Measurements from ENCODE around the gene ELAVL2. TPM values are rescaled to one million over a fixed set of nuclear protein-coding genes. Genes with fewer than 3 reads are reported as not detected.

The ELAVL2 gene
- total and polyA plus RNA-seq, 2 of the 4 experiments (the other 2 are of a cell fraction) = 0.36 TPM; not detected in 1

GRCh38 chr9:23799521-23799920 lies 26.5 kb downstream of the ELAVL2 start:
- no peak for TF ChIP-seq SMC3 (IDR thresholded peaks at IDR 0.05; ENCODE audit: low read depth, low read length)
- no peak for TF ChIP-seq BHLHE40 (IDR thresholded peaks at IDR 0.05; ENCODE audit: low read depth, low read length)
- no peak for TF ChIP-seq MXI1 (IDR thresholded peaks at IDR 0.05; ENCODE audit: borderline replicate concordance, low read depth, low read length)
- TF ChIP-seq MAFK (IDR thresholded peaks at IDR 0.05; ENCODE audit: low read depth, low read length) = no peak
- no peak for TF ChIP-seq ELK1 (IDR thresholded peaks at IDR 0.05; ENCODE audit: borderline replicate concordance, low read depth, low read length)
- TF ChIP-seq CEBPB (IDR thresholded peaks at IDR 0.05; ENCODE audit: low read depth, low read length) = no peak
- TF ChIP-seq RFX5 (IDR thresholded peaks at IDR 0.05; ENCODE audit: low read depth, low read length) = no peak
- TF ChIP-seq POLR2A (IDR thresholded peaks at IDR 0.05; ENCODE audit: low read depth, low read length) = no peak
- TF ChIP-seq CHD1 (IDR thresholded peaks at IDR 0.05; ENCODE audit: low read depth, low read length) = no peak
- no peak for TF ChIP-seq CTCF (conservative IDR thresholded peaks at IDR 0.05; ENCODE audit: low read depth, low read length)
- no peak for TF ChIP-seq RCOR1 (IDR thresholded peaks at IDR 0.05; ENCODE audit: insufficient replicate concordance, low read length)
- TF ChIP-seq NFE2L2 (IDR thresholded peaks at IDR 0.05; ENCODE audit: low read depth, low read length) = no peak
- no peak for TF ChIP-seq USF2 (IDR thresholded peaks at IDR 0.05; ENCODE audit: low read depth, low read length)
- no peak for TF ChIP-seq FOS (IDR thresholded peaks at IDR 0.05; ENCODE audit: low read depth, low read length)
- TF ChIP-seq MAZ (IDR thresholded peaks at IDR 0.05; ENCODE audit: borderline replicate concordance, low read depth, low read length) = no peak
- no peak for TF ChIP-seq RAD21 (IDR thresholded peaks at IDR 0.05; ENCODE audit: low read length)
- no TSS peak for BruUV-seq (replicated peaks)
- Histone ChIP-seq H3K79me1 (ENCODE audit: low read depth in 1 of 2, low read length in 2 of 2) (no peaks in the 10 kb centered on the region), H2AFZ (replicated peaks; ENCODE audit: low read length, poor library complexity) (no peak overlapping the region), H3K4me1 (ENCODE audit: control insufficient read depth, insufficient read depth, low read length) (no peaks in the 10 kb centered on the region), H3K4me2 (ENCODE audit: low read depth, low read length) (no peak overlapping the region), H3K56ac (ENCODE audit: extremely low read depth, insufficient read depth, low read length) (no peak overlapping the region), H3K9me1 (ENCODE audit: insufficient read depth, low read length) (no peaks in the 10 kb centered on the region), H3K9me3 (ENCODE audit: control insufficient read depth, insufficient read depth, low read length) (no peaks in the 10 kb centered on the region), H4K20me1 (ENCODE audit: insufficient read depth, low read length) (no peaks in the 10 kb centered on the region), H3K14ac (replicated peaks; ENCODE audit: low read depth, low read length) (no peak overlapping the region), H3K36me3 (ENCODE audit: control insufficient read depth, insufficient read depth, low read length) (no peaks in the 10 kb centered on the region), H2BK5ac (ENCODE audit: low read depth, low read length, poor library complexity, severe bottlenecking) (no peak overlapping the region), H3K9ac (ENCODE audit: low read depth, low read length) (no peak overlapping the region), H2BK120ac (ENCODE audit: low read depth, low read length) (no peak overlapping the region), H3K27ac (ENCODE audit: insufficient read depth, low read length) (no peak overlapping the region), H4K91ac (ENCODE audit: insufficient read depth, low read depth, low read length) (no peak overlapping the region), H2AK5ac (ENCODE audit: low read depth, low read length) (no peak overlapping the region), H2AK9ac (replicated peaks; ENCODE audit: low read depth, low read length, poor library complexity) (no peak overlapping the region), H4K5ac (ENCODE audit: low read depth, low read length) (no peak overlapping the region), H2BK15ac (ENCODE audit: low read depth, low read length) (no peak overlapping the region), H3K27me3 (ENCODE audit: control insufficient read depth, insufficient read depth, low read length) (no peaks in the 10 kb centered on the region), H3K4me3 (ENCODE audit: insufficient read depth, low read depth, low read length) (no peak overlapping the region), H3K18ac (ENCODE audit: low read depth, low read length) (no peak overlapping the region), H2BK20ac (ENCODE audit: low read depth, low read length) (no peak overlapping the region), H3K4ac (ENCODE audit: low read depth, low read length) (no peak overlapping the region), H3K23ac (ENCODE audit: low read depth, low read length) (no peak overlapping the region), H4K8ac (ENCODE audit: low read depth in 2 of 2, low read length in 2 of 2) (no peak overlapping the region)
- ChIA-PET POLR2A (ENCODE audit: unreplicated experiment) (no interaction called here), CTCF (no interaction called here)
- ATAC-seq (ENCODE audit: low read depth) = no peak
- in situ Hi-C loops (cut with MboI; ENCODE audit: low sequenced_read_pairs) = no loop called here
- intact Hi-C loops (cut with micrococcal nuclease) = no loop called here
- dilution Hi-C loops (cut with HindIII; ENCODE audit: low sequenced_read_pairs, unreplicated experiment) = no loop called here
- DNase-seq = no peak
